Aorta (tissue), 5 donors: ENCODE measurements around the gene SSBP1. TPM values are rescaled to one million over a fixed set of nuclear protein-coding genes. Genes with fewer than 3 reads are reported as not detected.
"Not testable (repeated sequence)": the region's sequence is repeated elsewhere in the genome, so short reads cannot be mapped to it uniquely, and the experiment has no call there.

Experiments used
- ATAC-seq: fragments of 200-7000 bp; cut with Tn5 transposase; one replicate; pipeline ENCODE4 v1.9.1; 2022; ENCODE audit warnings: moderate library complexity; ENCODE audit not compliant: low FRiP score
- DNase-seq, 2 donors: peaks; one replicate each; pipeline ENCODE4 v3.0.0-alpha.2; 2020
- H3K27ac ChIP-seq, 2 donors: one replicate each; pipeline ENCODE4 v1.5.1; 2013; ENCODE audit warnings: low read length in 2 of 2, mild to moderate bottlenecking in 2 of 2, moderate library complexity in 2 of 2, control low read depth in 1 of 2, inconsistent platforms in 1 of 2, low read depth in 1 of 2
- H3K27me3 ChIP-seq, 2 donors: one replicate each; pipeline ENCODE4 v1.6.1; 2013; ENCODE audit warnings: control low read depth in 1 of 2, low read length in 1 of 2, mild to moderate bottlenecking in 1 of 2, moderate library complexity in 1 of 2; ENCODE audit not compliant: insufficient read depth in 2 of 2, control insufficient read depth in 1 of 2
- H3K36me3 ChIP-seq, 2 donors: one replicate each; pipeline ENCODE4 v1.6.1; 2013; ENCODE audit warnings: control low read depth in 1 of 2, low read length in 1 of 2, mild to moderate bottlenecking in 1 of 2; ENCODE audit not compliant: insufficient read depth in 2 of 2, control insufficient read depth in 1 of 2
- H3K4me1 ChIP-seq, 2 donors: one replicate each; pipeline ENCODE4 v1.6.1; 2013; ENCODE audit warnings: low read length in 2 of 2, control low read depth in 1 of 2, mild to moderate bottlenecking in 1 of 2, moderate library complexity in 1 of 2; ENCODE audit not compliant: insufficient read depth in 2 of 2, control insufficient read depth in 1 of 2
- H3K4me3 ChIP-seq, 2 donors: one replicate each; pipeline ENCODE4 v1.5.1; 2013; ENCODE audit warnings: low read length in 2 of 2, control low read depth in 1 of 2, mild to moderate bottlenecking in 1 of 2
- H3K9me3 ChIP-seq: one replicate; pipeline ENCODE4 v1.6.1; 2013; ENCODE audit warnings: mild to moderate bottlenecking, low read length; ENCODE audit not compliant: control insufficient read depth
- WGBS, 2 donors: extraction: QIAGEN DNeasy Blood & Tissue Kit; methylation state at CpG; one replicate each; pipeline ENCODE4 v1.1.7; 2013; 5-methylcytosine and 5-hydroxymethylcytosine counted together
- intact Hi-C, 2 donors: fragments of 100-400 bp; cut with DNase I; formaldehyde crosslinking; loops; one replicate each; pipeline versions ENCODE4 v1.14.2 to v1.15.0; 2022
- long read RNA-seq, 2 donors: library from polyadenylated mRNA; unstranded; transcript quantifications; one replicate each; pipeline ENCODE4 v2.0.0, GENCODE V29; 2020 to 2021
- polyA plus RNA-seq, 2 donors: library from polyadenylated mRNA; stranded (reverse); fragments of 200-250 nt; gene quantifications; one replicate each; pipeline ENCODE4 v1.2.3, GENCODE V29; 2013
- total RNA-seq, 2 donors: library from RNA; stranded (reverse); fragmentation: NEBNext Ultra II Directional; extraction: Animal tissue kit (Norgen Biotek cat#: 25700); gene quantifications; one replicate each; pipeline ENCODE4 v1.2.1, GENCODE V29; 2021
- donor health status: healthy with polysubstance abuse.
- donor health status: Bipolar disorder and iron deficiency.
- donor health status: DM: no; HTN: no; CAD: no.
- donor health status: DM: no; HTN: no; CAD: no.
- donor health status: DM: yes; HTN: yes; CAD: no.

Gene SSBP1
- 10 to 100 TPM; 72.1 to 77.0 TPM for total RNA-seq
- 100 to 1,000 TPM; 157 to 162 TPM for polyA plus RNA-seq
- long read RNA-seq, donor 1, transcript SSBP1-201 (7 exons, 687 nt): major isoform, 10 of 18 reads
- long read RNA-seq, donor 1, partial matches to known transcripts: 1 of 18 reads
- long read RNA-seq, donor 1, other reads (novel, unspliced or antisense): 1 of 18 reads
- long read RNA-seq, donor 2, transcript SSBP1-214 (7 exons, 636 nt): minor isoform, 5 of 27 reads
- long read RNA-seq, donor 2, transcript SSBP1-201 (7 exons, 687 nt): major isoform, 15 of 27 reads
- long read RNA-seq, donor 2, partial matches to known transcripts: 2 of 27 reads
- long read RNA-seq, donor 2, other reads (novel, unspliced or antisense): 3 of 27 reads

- ATAC-seq (peak; percentile 97), DNase-seq (peak; percentile 93 to 94)
- no peaks in the 10 kb centered on the region for H3K27me3 ChIP-seq
- H3K27ac ChIP-seq: peak within 1 kb of the TSS; percentile 19 to 43
- intact Hi-C loops: loop anchor here (2.0 to 10.0 kb wide), 6 partner anchors 35 to 723 kb away; partner anchors contain the start of genes AGK (in 2 of the 2), DENND11 (in 2 of the 2) and MRPS33 (in 1 of the 2)
- WGBS, 2 donors: 1% methylated on average over 46 of the region's 46 CpGs
- H3K4me3 ChIP-seq: peak within 1 kb of the TSS; percentile 51 to 74
- H3K9me3 ChIP-seq: no peaks in the 10 kb centered on the region
- peaks cover 0 to 4% of the 10 kb centered on the region in 2 donors for H3K36me3 ChIP-seq
- peaks cover 0 to 2% of the 10 kb centered on the region in 2 donors for H3K4me1 ChIP-seq
Observed at GRCh38 chr7:141737836-141738591, at the start of gene SSBP1. TSS of gene SSBP1 (plus strand) at chr7:141738358. CDS start at chr7:141739167, 809 bp downstream.

DNA sequence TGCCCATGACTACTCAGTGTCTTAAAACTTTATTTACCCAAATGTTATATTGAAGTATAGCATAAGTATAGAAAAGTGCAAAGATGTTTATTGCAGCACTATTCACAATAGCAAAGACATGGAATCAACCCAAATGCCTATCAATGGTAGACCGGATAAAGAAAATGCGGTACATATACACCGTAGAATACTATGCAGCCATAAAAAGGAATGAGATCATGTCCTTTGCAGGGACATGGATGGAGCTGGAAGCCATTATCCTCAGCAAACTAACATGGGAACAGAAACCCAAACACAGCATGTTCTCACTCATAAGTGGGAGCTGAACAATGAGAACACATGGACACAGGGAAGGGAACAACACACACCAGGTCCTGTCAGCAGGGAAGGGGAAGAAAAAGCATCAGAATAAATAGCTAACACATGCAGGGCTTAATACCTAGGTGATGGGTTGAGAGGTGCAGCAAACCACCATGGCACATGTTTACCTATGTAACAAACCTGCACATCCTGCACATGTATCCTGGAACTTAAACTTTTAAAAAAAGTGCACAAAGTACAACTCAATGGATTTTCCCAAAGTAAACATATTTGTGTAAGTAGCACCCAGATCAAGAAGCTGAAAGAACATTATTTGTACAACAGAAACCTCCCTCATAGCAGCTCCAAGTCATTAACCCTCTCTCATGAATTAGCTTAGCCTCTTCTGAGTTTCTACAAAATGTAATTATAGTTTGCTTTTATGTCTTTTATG is 48.9 kb upstream of the SSBP1 start:
- H3K4me3 ChIP-seq, H3K4me1 ChIP-seq, H3K27me3 ChIP-seq, ATAC-seq, H3K36me3 ChIP-seq, intact Hi-C loops, H3K27ac ChIP-seq, H3K9me3 ChIP-seq, DNase-seq: not testable (repeated sequence)
- 97 to 99% methylated on average over 3 of the region's 3 CpGs for WGBS, 2 donors

- Histone ChIP-seq H3K27ac (no peak overlapping the region), H3K4me1 (peaks cover 3 to 9% of the 10 kb centered on the region in 2 donors), H3K27me3 (no peaks in the 10 kb centered on the region), H3K4me3 (no peak overlapping the region), H3K36me3 (no peaks in the 10 kb centered on the region), H3K9me3 (no peaks in the 10 kb centered on the region)
- ATAC-seq (no peak), DNase-seq (no peak)
- 84 to 87% methylated on average over 3 of the region's 3 CpGs for WGBS, 2 donors
- intact Hi-C loops: no loop called here
Observed at GRCh38 chr7:141691540-141691939, 46.6 kb upstream of the SSBP1 start.

- Histone ChIP-seq H3K36me3 (no peaks in the 10 kb centered on the region), H3K27me3 (no peaks in the 10 kb centered on the region), H3K4me1 (peaks cover 5 to 9% of the 10 kb centered on the region in 2 donors), H3K4me3 (no peak overlapping the region), H3K9me3 (no peaks in the 10 kb centered on the region), H3K27ac (no peak overlapping the region)
- DNase-seq: no peak
- no peak for ATAC-seq
- 87 to 88% methylated on average over 4 of the region's 4 CpGs for WGBS, 2 donors
- intact Hi-C loops: no loop called here
Observed at GRCh38 chr7:141691961-141692360, 46.2 kb upstream of the SSBP1 start.

DNA sequence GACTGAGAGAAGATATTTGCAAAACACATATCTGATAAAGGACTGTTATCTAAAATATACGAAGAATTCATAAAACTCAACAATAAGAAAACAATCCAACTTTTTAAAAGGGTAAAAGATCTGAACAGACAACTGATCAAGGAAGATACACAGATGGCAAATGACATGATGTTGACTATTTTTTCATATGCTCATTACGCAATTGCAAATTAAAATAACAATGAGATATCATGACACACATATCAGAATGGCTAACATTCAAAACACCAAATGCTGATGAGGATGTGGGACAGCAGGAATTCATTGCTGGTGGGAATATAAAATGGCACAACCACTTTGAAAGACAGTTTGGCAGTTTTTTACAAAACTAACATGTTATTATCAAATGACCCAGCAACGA is 45.1 kb upstream of the SSBP1 start:
- intact Hi-C loops: no loop called here
- Histone ChIP-seq H3K9me3 (no peaks in the 10 kb centered on the region), H3K4me1 (peaks cover 6 to 9% of the 10 kb centered on the region in 2 donors), H3K27me3 (no peaks in the 10 kb centered on the region), H3K27ac (no peak overlapping the region), H3K4me3 (no peak overlapping the region), H3K36me3 (no peaks in the 10 kb centered on the region)
- ATAC-seq (no peak), DNase-seq (no peak)
- WGBS, 2 donors: 88 to 91% methylated on average over 3 of the region's 3 CpGs

- no peaks in the 10 kb centered on the region for H3K9me3 ChIP-seq
Observed at GRCh38 chr7:141695803-141696289, 42.3 kb upstream of the SSBP1 start.

DNA sequence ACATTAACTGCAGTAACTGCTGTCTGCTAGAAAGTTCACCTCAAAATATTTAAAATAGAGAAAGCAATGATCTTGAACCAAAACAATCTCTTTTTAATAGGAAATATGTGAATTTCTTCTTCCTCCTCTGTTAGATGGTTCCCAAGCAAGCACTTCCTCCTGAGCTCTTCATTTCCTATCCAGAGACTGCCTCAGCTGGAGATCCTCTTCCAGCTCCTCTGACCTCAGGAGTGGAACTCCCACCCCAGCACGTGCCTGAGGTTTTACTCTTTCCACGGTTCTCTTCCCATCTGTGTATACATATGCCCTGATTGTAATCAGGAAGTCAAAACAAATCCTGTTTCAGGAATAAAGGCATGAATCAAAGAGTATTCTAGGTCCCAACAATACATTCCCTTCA is 41.8 kb upstream of the SSBP1 start:
- WGBS, 2 donors: 27 to 31% methylated on average over 2 of the region's 2 CpGs
- H3K4me3 ChIP-seq: no peak overlapping the region
- peaks cover 6 to 9% of the 10 kb centered on the region in 2 donors for H3K4me1 ChIP-seq
- no peaks in the 10 kb centered on the region for H3K27me3 ChIP-seq
- no peak for DNase-seq
- intact Hi-C loops: no loop called here
- H3K9me3 ChIP-seq: no peaks in the 10 kb centered on the region
- ATAC-seq: no peak
- H3K36me3 ChIP-seq: no peaks in the 10 kb centered on the region
- H3K27ac ChIP-seq: no peak overlapping the region

More at GRCh38 chr7:141695803-141696289, 42.3 kb upstream of the SSBP1 start:
- Histone ChIP-seq H3K36me3 (no peaks in the 10 kb centered on the region), H3K27ac (peak overlapping the region in 1 of 2 donors; percentile 14), H3K4me3 (no peak overlapping the region), H3K27me3 (no peaks in the 10 kb centered on the region), H3K4me1 (peaks cover 6 to 9% of the 10 kb centered on the region in 2 donors)
- intact Hi-C loops: no loop called here
- ATAC-seq: peak; percentile 29
- 33 to 43% methylated on average over 6 of the region's 6 CpGs for WGBS, 2 donors
- DNase-seq: no peak

DNA sequence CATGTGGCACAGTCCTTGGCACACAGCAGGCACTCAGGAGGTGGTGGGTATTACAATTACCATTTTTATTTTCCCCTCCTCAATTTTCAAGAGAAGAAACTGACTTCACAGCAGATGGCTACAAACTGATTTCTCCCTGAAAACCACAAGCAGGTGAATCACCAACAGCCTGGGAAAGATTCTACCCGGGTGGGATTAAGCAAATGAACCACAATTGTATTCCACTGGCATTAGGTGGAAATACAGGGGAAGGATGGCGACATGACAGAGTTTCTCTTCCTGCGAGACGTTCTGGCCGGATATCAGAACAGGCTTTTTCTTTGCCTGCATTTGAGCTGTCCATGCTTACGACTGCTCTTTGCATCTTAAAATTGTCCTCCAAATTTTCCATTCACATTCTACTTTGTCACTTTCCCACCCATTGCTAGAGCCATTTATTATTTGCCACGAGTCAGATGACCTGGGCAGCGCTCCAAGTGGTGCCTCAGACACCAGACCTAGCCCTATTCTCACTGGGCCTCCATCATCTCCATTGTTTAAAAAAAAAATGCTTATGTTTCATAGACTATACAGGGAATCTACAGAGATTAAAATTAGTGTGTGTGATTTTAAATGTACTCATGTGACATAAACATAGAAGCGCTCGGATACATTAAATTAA is 40.8 kb upstream of the SSBP1 start:
- peak in 1 of 2 donors; percentile 72 for DNase-seq
- Histone ChIP-seq H3K4me3 (no peak overlapping the region), H3K36me3 (no peaks in the 10 kb centered on the region), H3K4me1 (peaks cover 6 to 9% of the 10 kb centered on the region in 2 donors), H3K27me3 (no peaks in the 10 kb centered on the region), H3K9me3 (no peaks in the 10 kb centered on the region), H3K27ac (no peak overlapping the region)
- intact Hi-C loops: no loop called here
- no peak for ATAC-seq
- 67 to 70% methylated on average over 10 of the region's 10 CpGs for WGBS, 2 donors
